ENCODE results near the gene CHST8. TPM values are rescaled to one million over a fixed set of nuclear protein-coding genes. Genes with fewer than 3 reads are reported as not detected.

Gene CHST8
- total RNA-seq, 1 donor from 2014 or later: not detected

DNA sequence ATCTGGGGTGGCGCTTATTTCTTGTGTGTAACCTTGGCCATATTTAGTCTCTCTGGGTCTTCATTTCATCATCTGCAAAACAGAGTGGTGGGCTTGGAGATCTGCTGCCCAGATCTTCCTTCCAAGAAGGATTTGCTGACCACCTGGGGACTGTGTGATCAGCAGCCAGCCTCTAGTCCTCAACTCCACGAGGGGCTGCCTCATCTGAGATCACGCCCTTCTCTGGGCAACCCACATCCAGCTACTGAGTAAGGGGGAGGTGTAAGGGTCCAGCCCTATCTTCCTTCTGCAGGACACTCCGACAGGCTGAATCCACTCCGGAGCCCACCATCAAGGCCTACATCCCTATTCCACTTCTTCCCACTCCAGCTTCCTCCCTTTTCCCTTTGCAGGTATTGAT is 57.9 kb downstream of the CHST8 start:
- no peak overlapping the region for H3K4me2 ChIP-seq (ENCODE audit: low read length)
- no peaks in the 10 kb centered on the region for H3K9me3 Mint-ChIP-seq (ENCODE audit: unreplicated experiment)
- no peaks in the 10 kb centered on the region for H3K36me3 ChIP-seq (ENCODE audit: insufficient read depth, low read length)
- no peak overlapping the region for H3K4me3 Mint-ChIP-seq (ENCODE audit: unreplicated experiment)
- no peaks in the 10 kb centered on the region for H4K20me1 ChIP-seq (ENCODE audit: insufficient read depth, low read length)
- H2AFZ ChIP-seq (ENCODE audit: low read depth, low read length): no peak overlapping the region
- H3K4me3 ChIP-seq (ENCODE audit: insufficient read depth, low read depth, low read length): no peak overlapping the region
- H3K79me2 ChIP-seq (ENCODE audit: insufficient read depth, low read length): no peaks in the 10 kb centered on the region
- H3K4me1 Mint-ChIP-seq (ENCODE audit: low read depth, unreplicated experiment): no peaks in the 10 kb centered on the region
- H3K27ac ChIP-seq (ENCODE audit: low read depth, low read length): no peak overlapping the region
- no peak overlapping the region for H3K27ac Mint-ChIP-seq (ENCODE audit: unreplicated experiment)
- DNase-seq (ENCODE audit: low read depth) (no peak), FAIRE-seq (no peak)
- no peaks in the 10 kb centered on the region for H3K4me1 ChIP-seq (ENCODE audit: insufficient read depth, low read length)
- TF ChIP-seq EZH2 (IDR thresholded peaks at IDR 0.05; ENCODE audit: insufficient read depth, low read length): no peak
- TF ChIP-seq, protein P1, sequence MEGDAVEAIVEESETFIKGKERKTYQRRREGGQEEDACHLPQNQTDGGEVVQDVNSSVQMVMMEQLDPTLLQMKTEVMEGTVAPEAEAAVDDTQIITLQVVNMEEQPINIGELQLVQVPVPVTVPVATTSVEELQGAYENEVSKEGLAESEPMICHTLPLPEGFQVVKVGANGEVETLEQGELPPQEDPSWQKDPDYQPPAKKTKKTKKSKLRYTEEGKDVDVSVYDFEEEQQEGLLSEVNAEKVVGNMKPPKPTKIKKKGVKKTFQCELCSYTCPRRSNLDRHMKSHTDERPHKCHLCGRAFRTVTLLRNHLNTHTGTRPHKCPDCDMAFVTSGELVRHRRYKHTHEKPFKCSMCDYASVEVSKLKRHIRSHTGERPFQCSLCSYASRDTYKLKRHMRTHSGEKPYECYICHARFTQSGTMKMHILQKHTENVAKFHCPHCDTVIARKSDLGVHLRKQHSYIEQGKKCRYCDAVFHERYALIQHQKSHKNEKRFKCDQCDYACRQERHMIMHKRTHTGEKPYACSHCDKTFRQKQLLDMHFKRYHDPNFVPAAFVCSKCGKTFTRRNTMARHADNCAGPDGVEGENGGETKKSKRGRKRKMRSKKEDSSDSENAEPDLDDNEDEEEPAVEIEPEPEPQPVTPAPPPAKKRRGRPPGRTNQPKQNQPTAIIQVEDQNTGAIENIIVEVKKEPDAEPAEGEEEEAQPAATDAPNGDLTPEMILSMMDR (IDR thresholded peaks at IDR 0.05; ENCODE audit: insufficient read depth, low read depth, low read length): no peak
- no peak overlapping the region for H3K9ac ChIP-seq (ENCODE audit: low read length)
- H3K36me3 Mint-ChIP-seq (ENCODE audit: low read depth, unreplicated experiment): no peaks in the 10 kb centered on the region
- H3K27me3 Mint-ChIP-seq (ENCODE audit: low read depth, unreplicated experiment): peaks cover 73% of the 10 kb centered on the region
- H3K9me3 ChIP-seq (ENCODE audit: insufficient read depth, low read depth, low read length): no peaks in the 10 kb centered on the region
- peaks cover 3% of the 10 kb centered on the region for H3K27me3 ChIP-seq (ENCODE audit: insufficient read depth, low read length)

DNA sequence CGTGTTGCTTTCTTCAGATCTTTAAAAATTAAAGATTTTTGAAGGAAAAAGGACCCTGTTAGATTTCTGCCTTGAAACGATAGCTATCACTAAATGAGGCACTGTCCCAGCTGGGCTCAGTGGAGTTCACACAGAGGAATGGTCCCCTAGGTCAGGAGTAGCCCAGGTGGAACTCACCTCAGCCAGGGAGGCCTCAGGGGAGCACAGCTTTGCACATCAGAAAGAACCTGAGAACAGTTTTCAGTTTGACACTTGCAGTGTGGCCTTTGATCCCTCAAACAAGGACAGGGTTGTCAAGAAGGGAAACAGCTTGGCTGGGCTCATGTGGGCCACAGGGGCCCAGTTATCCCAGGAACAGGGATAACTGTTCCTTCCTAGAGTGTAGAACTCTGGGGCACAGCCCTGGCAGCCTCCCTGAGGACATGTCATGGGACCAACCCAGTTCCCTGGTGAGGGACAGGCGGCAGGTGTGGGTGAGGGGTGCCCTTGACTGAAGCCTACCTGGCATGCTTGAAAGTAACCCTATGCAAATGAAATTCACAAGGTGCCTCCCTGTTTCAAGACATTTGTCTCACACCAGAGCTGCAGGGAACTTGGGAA is 59.4 kb downstream of the CHST8 start:
- TF ChIP-seq, protein P1 (IDR thresholded peaks at IDR 0.05; ENCODE audit: insufficient read depth, low read depth, low read length): no peak
- TF ChIP-seq EZH2 (IDR thresholded peaks at IDR 0.05; ENCODE audit: insufficient read depth, low read length): no peak
- Mint-ChIP-seq H3K27ac (ENCODE audit: unreplicated experiment) (no peak overlapping the region), H3K4me1 (ENCODE audit: low read depth, unreplicated experiment) (no peaks in the 10 kb centered on the region), H3K36me3 (ENCODE audit: low read depth, unreplicated experiment) (no peaks in the 10 kb centered on the region), H3K9me3 (ENCODE audit: unreplicated experiment) (no peaks in the 10 kb centered on the region), H3K4me3 (ENCODE audit: unreplicated experiment) (no peak overlapping the region), H3K27me3 (ENCODE audit: low read depth, unreplicated experiment) (peaks cover 74% of the 10 kb centered on the region)
- H3K79me2 ChIP-seq (ENCODE audit: insufficient read depth, low read length): no peaks in the 10 kb centered on the region
- no peak overlapping the region for H3K4me2 ChIP-seq (ENCODE audit: low read length)
- H4K20me1 ChIP-seq (ENCODE audit: insufficient read depth, low read length): no peaks in the 10 kb centered on the region
- H3K4me3 ChIP-seq (ENCODE audit: insufficient read depth, low read depth, low read length): no peak overlapping the region
- H3K36me3 ChIP-seq (ENCODE audit: insufficient read depth, low read length): no peaks in the 10 kb centered on the region
- FAIRE-seq (no peak), DNase-seq (ENCODE audit: low read depth) (no peak)
- peaks cover 12% of the 10 kb centered on the region for H3K27me3 ChIP-seq (ENCODE audit: insufficient read depth, low read length)
- no peak overlapping the region for H3K27ac ChIP-seq (ENCODE audit: low read depth, low read length)
- no peak overlapping the region for H2AFZ ChIP-seq (ENCODE audit: low read depth, low read length)
- no peaks in the 10 kb centered on the region for H3K4me1 ChIP-seq (ENCODE audit: insufficient read depth, low read length)
- H3K9me3 ChIP-seq (ENCODE audit: insufficient read depth, low read depth, low read length): no peaks in the 10 kb centered on the region
- no peak overlapping the region for H3K9ac ChIP-seq (ENCODE audit: low read length)

DNA sequence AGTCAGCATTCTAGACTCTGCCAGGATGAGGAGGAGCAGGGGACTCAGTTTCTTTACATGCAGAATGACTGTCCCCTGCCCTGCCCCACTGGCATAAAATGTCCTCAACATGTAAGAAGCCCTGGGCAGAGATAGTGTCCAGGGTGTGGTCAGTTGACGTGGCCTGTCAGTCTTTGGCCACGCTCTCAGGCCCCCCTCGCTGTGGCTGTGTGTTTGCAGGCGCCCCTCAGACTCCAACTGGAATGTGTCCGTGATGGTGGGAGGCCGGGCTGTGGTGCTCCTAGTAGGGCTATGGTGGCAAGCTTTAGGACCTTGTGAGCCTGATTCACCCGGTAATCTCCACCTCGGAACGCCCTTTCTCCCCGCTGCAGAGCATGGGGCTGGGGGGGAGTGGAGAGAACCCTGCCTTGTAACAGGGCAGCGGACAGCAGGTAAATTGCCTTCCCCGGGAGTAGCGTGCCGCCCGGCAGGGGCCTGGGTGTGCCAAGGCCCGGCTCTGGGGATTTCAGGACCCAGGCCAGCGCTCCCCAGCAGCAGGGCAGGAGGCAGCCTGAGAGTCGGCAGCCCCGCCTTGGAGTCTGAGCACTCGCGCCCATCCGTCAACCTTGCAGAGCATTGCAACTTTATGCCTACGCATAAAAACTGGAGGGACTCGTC is 62.3 kb downstream of the CHST8 start:
- Histone ChIP-seq H4K20me1 (ENCODE audit: insufficient read depth, low read length) (no peaks in the 10 kb centered on the region), H3K36me3 (ENCODE audit: insufficient read depth, low read length) (no peaks in the 10 kb centered on the region)

More for the DNA sequence above, 62.3 kb downstream of the CHST8 start:
- H3K9ac ChIP-seq (ENCODE audit: low read length): no peak overlapping the region
- Mint-ChIP-seq H3K36me3 (ENCODE audit: low read depth, unreplicated experiment) (no peaks in the 10 kb centered on the region), H3K27ac (ENCODE audit: unreplicated experiment) (no peak overlapping the region), H3K27me3 (ENCODE audit: low read depth, unreplicated experiment) (peaks cover 67% of the 10 kb centered on the region), H3K9me3 (ENCODE audit: unreplicated experiment) (no peaks in the 10 kb centered on the region), H3K4me1 (ENCODE audit: low read depth, unreplicated experiment) (no peaks in the 10 kb centered on the region), H3K4me3 (ENCODE audit: unreplicated experiment) (no peak overlapping the region)
- H3K9me3 ChIP-seq (ENCODE audit: insufficient read depth, low read depth, low read length): no peaks in the 10 kb centered on the region
- H3K4me1 ChIP-seq (ENCODE audit: insufficient read depth, low read length): no peaks in the 10 kb centered on the region
- no peak for FAIRE-seq
- no peak overlapping the region for H3K27ac ChIP-seq (ENCODE audit: low read depth, low read length)
- H3K27me3 ChIP-seq (ENCODE audit: insufficient read depth, low read length): peaks cover 12% of the 10 kb centered on the region
- peak; percentile 18 for DNase-seq (ENCODE audit: low read depth)
- no peak overlapping the region for H2AFZ ChIP-seq (ENCODE audit: low read depth, low read length)
- TF ChIP-seq, protein P1 (IDR thresholded peaks at IDR 0.05; ENCODE audit: insufficient read depth, low read depth, low read length): no peak
- TF ChIP-seq EZH2 (IDR thresholded peaks at IDR 0.05; ENCODE audit: insufficient read depth, low read length): no peak
- H3K4me3 ChIP-seq (ENCODE audit: insufficient read depth, low read depth, low read length): no peak overlapping the region
- H3K4me2 ChIP-seq (ENCODE audit: low read length): no peak overlapping the region
- no peaks in the 10 kb centered on the region for H3K79me2 ChIP-seq (ENCODE audit: insufficient read depth, low read length)
